ACC112 (cell line): ENCODE measurements around the gene SYTL3.
"Not testable (repeated sequence)": the region's sequence is repeated elsewhere in the genome, so short reads cannot be mapped to it uniquely, and the experiment has no call there.

Source experiments
- H2AFZ ChIP-seq: fragments of 200-600 bp; sonication (generic); one replicate; pipeline ENCODE4 v1.6.0; 2017; ENCODE audit warnings: antibody characterized with exemption, low read length; ENCODE audit not compliant: unreplicated experiment
- H3K27ac ChIP-seq: fragments of 200-600 bp; sonication (generic); 2 replicates; pipeline ENCODE4 v1.5.1; 2014; ENCODE audit warnings: low read depth, mild to moderate bottlenecking, antibody characterized with exemption, low read length, moderate library complexity
- H3K27me3 ChIP-seq: fragments of 200-600 bp; sonication (generic); 2 replicates; pipeline ENCODE4 v1.6.1; 2014; ENCODE audit warnings: mild to moderate bottlenecking, antibody characterized with exemption, low read length, moderate library complexity, mixed read lengths; ENCODE audit not compliant: insufficient read depth
- H3K36me3 ChIP-seq: fragments of 200-600 bp; sonication (generic); 2 replicates; pipeline ENCODE4 v1.6.1; 2016; ENCODE audit warnings: mild to moderate bottlenecking, antibody characterized with exemption, low read length, moderate library complexity, mixed read lengths; ENCODE audit not compliant: insufficient read depth
- H3K4me1 ChIP-seq: fragments of 200-600 bp; sonication (generic); one replicate; pipeline ENCODE4 v1.6.1; 2016; ENCODE audit warnings: low read length, mixed read lengths; ENCODE audit not compliant: insufficient read depth, unreplicated experiment, control insufficient read depth
- H3K4me3 ChIP-seq: fragments of 200-600 bp; sonication (generic); 2 replicates; pipeline ENCODE4 v1.5.1; 2014; ENCODE audit warnings: mild to moderate bottlenecking, low read depth, low read length
- H3K79me2 ChIP-seq: fragments of 200-600 bp; sonication (generic); one replicate; pipeline ENCODE4 v1.6.0; 2016; ENCODE audit warnings: low read length; ENCODE audit not compliant: control insufficient read depth, unreplicated experiment, insufficient read depth

SYTL3 gene

GRCh38 chr6:158684311-158684710, 34.5 kb downstream of the SYTL3 start:
- no peaks in the 10 kb centered on the region for H3K27me3 ChIP-seq
- peaks cover 4% of the 10 kb centered on the region for H3K4me1 ChIP-seq
- H3K79me2 ChIP-seq = no peaks in the 10 kb centered on the region
- H3K27ac ChIP-seq = no peak overlapping the region
- no peak overlapping the region for H2AFZ ChIP-seq
- H3K36me3 ChIP-seq = no peaks in the 10 kb centered on the region
- no peak overlapping the region for H3K4me3 ChIP-seq

DNA sequence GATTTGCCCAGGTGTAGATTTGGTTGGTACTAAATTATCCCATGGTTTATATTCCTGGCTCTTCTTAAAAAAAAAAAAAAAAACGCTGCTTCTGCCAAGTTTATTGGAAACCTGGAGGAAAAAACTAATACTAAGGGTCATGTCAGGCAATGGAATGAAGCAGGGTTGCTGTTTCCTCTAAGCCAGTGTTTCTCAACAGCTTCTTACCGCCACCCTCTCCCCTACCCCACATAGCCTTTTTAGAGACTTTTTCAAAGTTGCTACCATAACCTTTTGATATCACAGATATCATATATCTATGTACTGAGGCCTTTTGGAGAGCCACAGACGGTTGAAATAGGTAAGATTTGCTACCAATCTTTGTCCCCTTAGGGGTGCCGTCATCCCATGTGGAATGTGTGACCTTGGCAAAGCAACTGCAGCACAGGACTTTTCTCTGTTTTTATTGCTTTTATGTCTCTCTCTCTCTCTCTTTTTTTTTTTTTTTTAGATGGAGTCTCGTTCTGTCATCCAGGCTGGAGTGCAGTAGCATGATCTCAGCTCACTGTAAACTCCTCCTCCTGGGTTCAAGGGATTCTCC, 35.0 kb downstream of the SYTL3 start:
- no peak overlapping the region for H3K4me3 ChIP-seq
- H2AFZ ChIP-seq = no peak overlapping the region
- H3K27me3 ChIP-seq = no peaks in the 10 kb centered on the region
- no peaks in the 10 kb centered on the region for H3K79me2 ChIP-seq
- no peaks in the 10 kb centered on the region for H3K36me3 ChIP-seq
- no peak overlapping the region for H3K27ac ChIP-seq
- H3K4me1 ChIP-seq = peaks cover 4% of the 10 kb centered on the region

GRCh38 chr6:158686311-158686710, 36.5 kb downstream of the SYTL3 start:
- Histone ChIP-seq H3K4me1 (peaks cover 4% of the 10 kb centered on the region), H3K36me3 (no peaks in the 10 kb centered on the region), H3K27ac (no peak overlapping the region)

DNA sequence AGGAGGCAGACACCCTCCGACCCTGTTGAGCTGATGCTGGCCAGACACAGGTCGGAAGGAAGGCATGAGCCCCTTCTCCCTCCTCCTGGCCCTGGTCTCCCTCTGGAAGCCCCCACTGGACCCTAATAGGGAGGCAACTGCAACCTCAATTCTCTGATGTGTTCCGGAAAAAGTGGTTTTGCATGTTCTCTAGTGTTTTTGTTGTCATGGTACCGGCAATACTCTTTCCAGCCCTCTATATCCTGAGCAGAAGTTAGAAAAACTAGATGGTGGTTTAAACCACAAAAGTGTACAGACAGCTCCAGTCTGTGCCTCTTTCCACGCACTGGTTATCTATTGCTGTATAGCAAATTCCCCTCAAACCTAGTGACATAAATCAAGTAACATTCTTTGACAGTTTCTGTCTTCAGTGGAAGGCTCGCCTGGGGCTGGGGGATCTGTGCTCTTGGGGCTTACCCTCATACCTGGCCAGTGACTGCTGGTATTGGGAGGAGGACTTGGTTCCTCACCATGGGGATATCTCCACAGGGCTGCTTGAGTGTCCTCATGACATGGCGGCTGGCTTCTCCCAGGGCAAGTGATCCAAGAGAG, 37.0 kb downstream of the SYTL3 start:
- no peaks in the 10 kb centered on the region for H3K79me2 ChIP-seq
- no peaks in the 10 kb centered on the region for H3K27me3 ChIP-seq
- no peaks in the 10 kb centered on the region for H3K36me3 ChIP-seq
- no peak overlapping the region for H3K4me3 ChIP-seq
- H3K4me1 ChIP-seq = peaks cover 4% of the 10 kb centered on the region
- no peak overlapping the region for H2AFZ ChIP-seq
- no peak overlapping the region for H3K27ac ChIP-seq

More at GRCh38 chr6:158686311-158686710, 36.5 kb downstream of the SYTL3 start:
- Histone ChIP-seq H2AFZ (no peak overlapping the region), H3K4me3 (no peak overlapping the region), H3K79me2 (no peaks in the 10 kb centered on the region), H3K27me3 (no peaks in the 10 kb centered on the region)

- Histone ChIP-seq H3K27ac (no peak overlapping the region), H2AFZ (no peak overlapping the region), H3K4me1 (peaks cover 4% of the 10 kb centered on the region), H3K36me3 (no peaks in the 10 kb centered on the region), H3K27me3 (no peaks in the 10 kb centered on the region), H3K4me3 (no peak overlapping the region), H3K79me2 (no peaks in the 10 kb centered on the region)
Measured at GRCh38 chr6:158687506-158687905, 37.7 kb downstream of the SYTL3 start.

- Histone ChIP-seq H3K27ac (peak overlapping the region; percentile 6; the same call in 1 of the 2 replicates), H3K27me3 (no peaks in the 10 kb centered on the region), H3K4me1 (peaks cover 4% of the 10 kb centered on the region), H3K36me3 (no peaks in the 10 kb centered on the region), H3K4me3 (no peak overlapping the region), H2AFZ (peak overlapping the region; percentile 19), H3K79me2 (no peaks in the 10 kb centered on the region)
Measured at GRCh38 chr6:158688860-158689259, 39.0 kb downstream of the SYTL3 start.

- Histone ChIP-seq H3K79me2 (no peaks in the 10 kb centered on the region), H3K4me1 (no peaks in the 10 kb centered on the region), H3K27me3 (no peaks in the 10 kb centered on the region), H3K27ac (no peak overlapping the region), H3K36me3 (no peaks in the 10 kb centered on the region), H3K4me3 (no peak overlapping the region), H2AFZ (no peak overlapping the region)
Measured at GRCh38 chr6:158694913-158695312, 45.1 kb downstream of the SYTL3 start.

GRCh38 chr6:158697811-158698210, 48.0 kb downstream of the SYTL3 start:
- no peaks in the 10 kb centered on the region for H3K79me2 ChIP-seq

DNA sequence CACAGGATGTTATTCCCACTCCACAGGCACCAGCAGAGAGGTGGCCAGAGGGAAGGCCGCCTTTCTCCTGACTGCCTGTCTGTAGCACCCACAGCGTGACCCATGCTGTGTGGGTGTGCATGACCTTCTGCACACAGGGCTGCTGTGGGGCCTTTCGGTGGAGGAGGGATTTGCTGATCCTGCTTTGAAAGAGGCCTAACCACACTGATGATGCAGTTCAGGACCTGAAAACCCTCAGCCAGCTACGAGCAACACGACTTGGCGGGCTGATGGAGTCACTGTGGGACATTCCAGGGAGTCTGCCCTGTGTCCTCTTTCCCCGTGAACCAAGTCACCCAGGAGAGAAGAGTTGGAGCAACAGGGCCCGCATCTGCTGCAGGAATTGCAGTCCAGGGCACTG, 49.1 kb downstream of the SYTL3 start:
- no peak overlapping the region for H3K27ac ChIP-seq
- no peak overlapping the region for H3K4me3 ChIP-seq
- no peaks in the 10 kb centered on the region for H3K4me1 ChIP-seq
- no peaks in the 10 kb centered on the region for H3K36me3 ChIP-seq
- H3K27me3 ChIP-seq = no peaks in the 10 kb centered on the region
- H3K79me2 ChIP-seq = no peaks in the 10 kb centered on the region
- no peak overlapping the region for H2AFZ ChIP-seq

More at GRCh38 chr6:158697811-158698210, 48.0 kb downstream of the SYTL3 start:
- no peaks in the 10 kb centered on the region for H3K27me3 ChIP-seq
- H3K4me3 ChIP-seq = no peak overlapping the region
- H3K4me1 ChIP-seq = no peaks in the 10 kb centered on the region
- H3K27ac ChIP-seq = no peak overlapping the region
- no peak overlapping the region for H2AFZ ChIP-seq
- no peaks in the 10 kb centered on the region for H3K36me3 ChIP-seq

GRCh38 chr6:158701268-158701667, 51.4 kb downstream of the SYTL3 start:
- not testable (repeated sequence) for H2AFZ ChIP-seq, H3K27me3 ChIP-seq, H3K27ac ChIP-seq, H3K79me2 ChIP-seq, H3K4me3 ChIP-seq, H3K36me3 ChIP-seq, H3K4me1 ChIP-seq

DNA sequence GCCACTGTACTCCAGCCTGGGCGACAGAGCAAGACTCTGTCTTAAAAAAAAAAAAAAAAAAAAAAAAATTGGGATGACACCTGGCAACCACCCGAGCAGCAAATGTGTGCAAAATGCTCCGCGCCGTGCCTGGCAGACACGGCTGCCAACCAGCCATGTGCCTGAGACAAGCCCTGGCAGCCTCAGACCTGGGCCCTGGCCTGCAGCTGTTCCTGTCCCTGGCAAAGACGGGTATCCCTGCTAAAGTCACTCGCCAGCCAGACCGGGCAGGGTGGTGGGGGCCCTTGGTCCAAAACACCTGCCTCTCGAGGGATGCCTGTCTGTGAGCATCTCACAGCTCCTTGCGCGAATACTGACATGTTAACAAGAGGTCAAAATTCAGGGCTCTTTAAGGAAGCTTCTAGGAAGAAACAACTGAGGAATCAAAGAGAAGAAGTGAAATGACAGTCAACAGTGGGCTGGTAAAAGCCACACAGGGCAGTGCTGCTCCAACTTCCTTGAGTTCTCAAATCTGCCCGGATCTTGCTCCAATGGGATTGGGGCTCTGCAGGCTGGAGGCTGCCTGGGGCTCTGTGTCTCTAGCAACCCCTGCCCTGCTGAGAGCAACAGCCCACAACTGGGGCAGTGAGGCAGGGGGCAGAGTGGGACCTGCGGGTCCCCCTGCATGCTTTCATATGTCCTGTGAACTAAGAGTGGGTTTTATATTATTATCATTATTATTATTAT, 53.4 kb downstream of the SYTL3 start:
- H2AFZ ChIP-seq = no peak overlapping the region
- H3K27ac ChIP-seq = no peak overlapping the region
- no peaks in the 10 kb centered on the region for H3K36me3 ChIP-seq
- H3K4me3 ChIP-seq = no peak overlapping the region
- no peaks in the 10 kb centered on the region for H3K79me2 ChIP-seq
- peaks cover 23% of the 10 kb centered on the region for H3K4me1 ChIP-seq
- H3K27me3 ChIP-seq = no peaks in the 10 kb centered on the region
